IPS-11a (cell line): ENCODE measurements around the gene CCDC183.
"Not testable (repeated sequence)": the region's sequence is repeated elsewhere in the genome, so short reads cannot be mapped to it uniquely, and the experiment has no call there.

Source experiments
- H3K4me3 ChIP-seq: one replicate; pipeline ENCODE4 v1.5.1; 2013; ENCODE audit warnings: low read depth, low read length, control low read depth

Gene CCDC183

DNA sequence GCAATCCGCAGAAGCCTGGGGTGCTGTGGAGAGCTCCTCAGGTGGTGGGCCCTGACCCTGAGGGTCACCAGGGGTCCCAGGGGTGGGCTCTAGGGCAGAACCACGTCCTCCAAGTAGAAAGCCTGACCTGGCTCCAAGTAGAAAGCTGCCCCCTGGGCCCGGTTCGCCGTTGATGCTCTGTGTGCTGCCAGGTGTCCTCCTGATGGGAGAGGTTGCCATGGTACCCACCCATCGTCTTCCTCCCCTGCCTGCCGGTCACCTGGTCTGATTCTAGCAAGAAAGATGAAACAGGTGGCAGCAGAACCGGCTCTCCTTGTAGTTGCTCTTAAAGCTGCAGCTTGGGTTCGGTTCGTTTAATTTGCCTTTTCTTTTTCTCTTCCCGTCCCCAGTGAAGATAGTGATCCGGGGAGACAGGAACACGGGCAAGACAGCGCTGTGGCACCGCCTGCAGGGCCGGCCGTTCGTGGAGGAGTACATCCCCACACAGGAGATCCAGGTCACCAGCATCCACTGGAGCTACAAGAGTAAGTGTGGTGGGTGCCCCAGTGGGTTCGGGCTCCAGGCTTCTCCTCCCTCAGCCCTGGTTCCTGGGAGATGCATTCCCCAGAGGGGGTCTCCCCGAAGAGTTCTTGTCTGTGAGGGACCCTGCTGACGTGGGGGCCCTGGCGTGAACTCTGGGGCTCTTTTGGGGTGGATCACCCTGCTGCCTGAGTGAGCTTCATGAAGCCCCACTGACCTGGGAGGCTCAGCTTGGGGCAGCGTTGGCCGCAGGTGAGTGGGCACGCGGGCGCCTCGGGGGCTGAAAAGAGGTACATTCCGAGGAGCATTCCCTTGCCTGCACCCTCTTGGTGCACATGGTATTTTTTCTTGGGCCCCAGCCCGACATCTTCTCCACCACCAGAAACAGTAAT is 27.3 kb downstream of the CCDC183 start:
- H3K4me3 ChIP-seq = no peak overlapping the region

DNA sequence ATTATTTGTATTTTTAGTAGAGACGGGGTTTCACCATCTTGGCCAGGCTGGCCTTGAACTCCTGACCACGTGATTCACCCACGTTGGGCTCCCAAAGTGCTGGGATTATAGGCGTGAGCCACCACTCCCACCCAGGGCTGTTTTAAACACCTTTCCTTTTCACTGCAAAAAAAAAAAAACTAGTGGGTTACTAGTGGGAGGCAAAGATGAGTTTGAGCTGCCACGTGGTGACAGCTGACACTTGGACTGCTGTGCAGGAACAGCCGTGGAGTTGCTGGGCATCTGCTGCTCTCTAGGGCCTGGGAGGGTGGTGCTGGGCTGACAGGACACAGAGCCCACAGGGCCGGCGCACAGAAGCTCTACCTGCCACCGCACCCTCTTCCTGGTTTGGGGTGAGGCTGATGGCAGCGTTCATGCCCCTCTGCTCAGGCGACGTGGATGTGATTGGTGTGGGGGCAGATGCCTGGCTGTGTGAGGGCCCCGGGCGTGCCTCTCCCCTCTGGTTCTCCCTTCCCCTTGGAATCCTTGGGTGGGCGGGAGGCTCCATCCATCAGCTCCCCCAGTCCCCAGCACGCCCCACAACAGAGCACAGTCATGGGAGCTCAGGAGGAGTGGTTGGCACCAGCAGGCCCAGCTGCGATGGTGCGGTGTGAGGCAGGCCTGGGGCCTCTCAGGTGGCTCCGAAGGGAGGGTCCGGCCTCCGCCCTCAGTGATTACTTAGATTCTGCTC is 28.5 kb downstream of the CCDC183 start:
- no peak overlapping the region for H3K4me3 ChIP-seq

DNA sequence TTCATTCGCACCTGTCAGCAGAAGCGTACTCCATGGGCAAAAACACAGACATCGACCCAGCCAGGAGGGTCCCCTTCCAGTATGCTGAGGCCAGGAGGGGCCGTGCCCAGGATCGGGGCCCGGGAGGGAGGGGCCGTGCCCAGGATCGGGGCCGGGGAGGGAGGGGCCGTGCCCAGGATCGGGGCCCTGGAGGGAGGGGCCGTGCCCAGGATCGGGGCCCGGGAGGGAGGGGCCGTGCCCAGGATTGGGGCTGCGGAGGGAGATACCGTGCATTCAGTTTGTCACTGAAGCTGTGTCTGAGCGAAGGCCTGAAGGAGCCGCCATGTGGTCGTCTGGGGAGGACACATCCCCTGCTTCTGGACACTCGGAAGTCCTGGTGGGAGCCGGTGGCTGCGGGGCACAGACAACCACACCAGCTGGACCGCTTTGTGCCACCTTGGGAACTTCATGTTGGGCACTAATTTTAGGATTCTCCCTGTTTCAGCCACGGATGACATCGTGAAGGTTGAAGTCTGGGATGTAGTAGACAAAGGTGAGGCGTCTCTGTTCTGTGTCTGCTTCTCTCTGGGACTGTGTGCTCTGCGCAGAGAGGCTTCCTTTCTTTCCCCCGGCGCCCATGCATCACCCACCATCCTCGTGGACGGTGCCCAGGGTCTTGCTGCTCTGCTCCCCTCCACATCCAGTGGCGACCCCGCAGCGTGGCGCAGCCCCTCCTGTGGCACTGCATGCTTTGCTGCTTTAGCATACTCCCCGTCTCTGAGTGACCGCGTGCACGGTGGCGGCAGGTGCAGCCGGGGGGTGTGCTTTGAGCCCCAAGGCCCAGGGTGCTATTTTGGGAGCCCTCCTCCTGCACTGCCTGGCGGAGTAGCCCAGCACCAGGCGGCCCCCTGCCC is 29.4 kb downstream of the CCDC183 start:
- no peak overlapping the region for H3K4me3 ChIP-seq

DNA sequence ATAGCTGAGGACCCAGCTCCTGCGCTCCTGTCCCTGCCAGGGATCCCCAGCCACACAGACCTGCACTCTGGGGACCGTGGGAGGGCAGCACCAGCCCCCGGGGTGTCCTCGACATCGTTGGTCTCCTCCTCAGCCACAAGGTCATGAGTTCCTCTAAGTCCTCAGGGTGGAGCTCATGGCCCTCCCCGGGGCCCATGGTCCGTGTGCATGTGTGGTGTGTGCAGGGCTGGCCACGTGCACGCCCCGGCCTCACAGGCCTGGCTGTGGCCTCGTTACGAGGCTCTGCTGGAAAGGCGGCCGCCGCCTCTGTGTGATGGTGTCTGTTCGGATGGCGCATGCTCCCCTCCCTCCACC is 30.0 kb downstream of the CCDC183 start:
- H3K4me3 ChIP-seq = no peak overlapping the region

- no peak overlapping the region for H3K4me3 ChIP-seq
Observed at GRCh38 chr9:136826703-136827582, 30.8 kb downstream of the CCDC183 start.

- no peak overlapping the region for H3K4me3 ChIP-seq
Observed at GRCh38 chr9:136827794-136828473, 31.8 kb downstream of the CCDC183 start.

- H3K4me3 ChIP-seq = no peak overlapping the region
Observed at GRCh38 chr9:136828474-136829140, 32.5 kb downstream of the CCDC183 start.

DNA sequence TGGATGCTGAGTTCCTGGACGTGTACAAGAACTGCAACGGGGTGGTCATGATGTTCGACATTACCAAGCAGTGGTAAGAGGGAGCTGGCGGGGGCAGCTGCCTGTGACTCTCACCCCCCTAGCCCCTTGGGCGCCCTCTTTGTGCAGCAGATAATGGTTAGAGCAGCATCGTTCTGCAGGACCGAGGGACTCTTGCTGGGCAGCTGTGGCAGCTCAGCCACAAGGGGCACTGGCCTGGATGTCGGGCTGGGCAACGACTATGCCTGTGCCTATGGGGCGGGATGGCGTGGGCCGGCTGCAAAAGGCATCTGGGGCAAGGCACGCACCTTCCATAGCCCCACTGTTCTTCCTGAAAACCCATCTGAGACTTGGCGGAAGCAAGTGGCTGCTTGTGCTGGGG is 33.3 kb downstream of the CCDC183 start:
- no peak overlapping the region for H3K4me3 ChIP-seq

- H3K4me3 ChIP-seq = no peak overlapping the region
Observed at GRCh38 chr9:136829981-136830885, 34.1 kb downstream of the CCDC183 start.

DNA sequence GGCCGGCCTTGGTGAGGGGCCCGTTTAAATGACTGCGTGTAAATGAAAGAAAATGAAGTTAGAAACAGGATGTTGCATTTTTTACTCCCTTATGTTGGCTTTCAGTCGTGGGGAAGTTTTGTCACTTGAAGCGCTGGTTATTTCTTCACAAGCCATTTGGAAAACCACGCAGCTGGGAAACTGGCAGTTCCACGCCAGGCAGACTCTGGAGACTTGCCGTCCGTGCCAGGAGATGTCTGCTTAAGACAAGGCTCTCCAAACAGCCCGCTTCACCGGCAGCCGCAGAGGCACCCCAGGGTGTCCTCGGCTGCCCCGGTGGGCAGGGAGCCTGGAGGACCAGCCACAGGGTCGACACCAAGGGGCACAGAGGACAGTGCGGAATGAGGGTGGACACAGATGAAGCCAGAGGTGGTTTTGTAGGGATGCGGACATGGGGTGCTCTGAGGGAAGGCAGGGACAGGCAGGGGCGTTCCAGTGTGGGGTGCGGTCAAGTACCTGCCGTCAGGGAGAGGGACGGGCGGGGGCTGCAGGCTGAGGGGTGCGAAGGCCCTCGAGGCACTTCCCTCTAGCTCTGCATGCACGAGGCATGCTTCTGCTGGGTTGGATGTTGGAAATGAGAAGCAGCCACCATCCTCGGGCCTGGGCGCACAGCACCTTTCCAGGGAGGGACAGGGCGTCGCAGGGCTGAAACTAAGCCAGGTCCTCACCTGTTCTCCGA is 35.0 kb downstream of the CCDC183 start:
- H3K4me3 ChIP-seq = no peak overlapping the region

- H3K4me3 ChIP-seq = no peak overlapping the region
Observed at GRCh38 chr9:136831720-136832104, 35.6 kb downstream of the CCDC183 start.

DNA sequence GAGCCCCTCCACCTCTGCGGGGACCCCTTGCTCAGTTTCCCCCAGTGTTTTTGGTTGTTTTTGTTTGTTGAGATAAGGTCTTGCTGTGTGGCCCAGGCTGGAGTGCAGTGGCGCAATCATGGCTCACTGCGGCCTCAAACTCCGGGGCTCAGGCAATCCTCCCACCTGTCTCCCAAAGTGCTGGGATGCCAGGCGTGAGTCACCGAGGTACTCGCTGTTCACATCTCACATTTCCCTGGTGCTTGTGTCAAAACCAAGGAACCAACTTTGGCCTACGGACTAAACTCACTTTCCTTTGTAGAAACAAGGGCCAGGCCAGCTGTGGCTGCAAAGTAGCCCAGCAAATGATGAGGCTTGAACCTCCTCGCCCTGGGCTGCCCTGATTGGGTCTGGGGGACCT is 36.4 kb downstream of the CCDC183 start:
- no peak overlapping the region for H3K4me3 ChIP-seq

GRCh38 chr9:136833381-136834048 is 37.4 kb downstream of the CCDC183 start:
- H3K4me3 ChIP-seq = not testable (repeated sequence)

GRCh38 chr9:136835162-136835931 is 39.2 kb downstream of the CCDC183 start:
- H3K4me3 ChIP-seq = no peak overlapping the region

DNA sequence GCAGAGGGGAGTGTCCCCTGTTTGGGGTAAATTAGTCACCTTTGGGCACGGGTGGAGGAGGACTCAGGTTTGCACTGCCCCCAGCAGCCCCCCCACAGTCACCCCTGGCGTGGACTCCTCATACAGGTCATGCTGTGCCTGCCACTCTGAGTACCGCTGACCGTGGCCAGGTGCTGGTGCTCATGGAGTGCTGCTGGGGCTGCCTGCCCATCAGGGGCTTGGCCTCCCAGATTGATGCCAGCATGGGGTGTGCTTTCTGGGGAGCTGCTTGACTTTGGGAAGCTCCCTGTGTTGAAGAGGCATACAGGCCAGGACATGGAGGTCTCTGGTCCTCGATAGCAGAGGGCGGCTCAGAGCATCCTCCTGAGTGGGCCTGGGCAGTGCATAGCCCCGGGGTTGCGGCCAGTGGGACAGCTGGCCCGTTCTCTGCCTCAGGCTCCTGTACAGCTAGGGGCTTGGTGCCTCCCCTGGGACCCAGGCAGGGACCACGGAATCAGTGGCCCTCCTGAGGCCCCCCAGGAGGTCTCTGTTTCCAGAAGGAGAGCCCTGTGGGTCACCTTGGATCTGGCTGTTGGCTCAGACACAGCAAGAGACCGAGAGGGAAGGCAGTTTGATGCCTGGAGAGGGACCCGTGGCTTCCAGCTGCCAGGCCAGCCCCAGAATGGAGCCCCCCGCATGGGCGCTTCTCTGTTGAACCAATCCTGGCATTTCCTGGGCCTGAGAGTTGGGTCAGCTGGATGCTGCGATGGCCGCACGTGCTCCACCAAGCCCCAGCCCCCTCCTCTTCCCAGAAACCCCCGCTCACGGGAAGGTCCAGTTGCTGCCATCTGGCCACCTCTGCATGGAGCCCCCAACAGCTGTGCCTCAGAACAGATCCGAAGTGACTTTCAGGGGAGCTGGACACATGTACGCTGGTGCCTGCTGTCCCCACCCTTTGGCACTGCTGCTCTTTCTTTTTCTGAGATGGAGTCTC is 40.1 kb downstream of the CCDC183 start:
- no peak overlapping the region for H3K4me3 ChIP-seq
